Activated T-cell treated with anti-CD3 and anti-CD28 coated beads, Interleukin-2, amount 50 U/mL, for 24 hours (primary cell): ENCODE measurements around the gene PARVB.
A peak's percentile ranks its signal among the peaks of the same experiment; 100 is the strongest.

ENCODE experiments used
- DNase-seq: peaks from one replicate; pipeline ENCODE4 v3.0.0-alpha.2; 2020
- H3K27ac Mint-ChIP-seq: 2 replicates; pipeline ENCODE4 v1.8.0; 2020; ENCODE audit warnings: mild to moderate bottlenecking, mixed read lengths
- H3K27me3 Mint-ChIP-seq: 2 replicates; pipeline ENCODE4 v1.8.0; 2020; ENCODE audit warnings: mixed read lengths
- H3K36me3 Mint-ChIP-seq: 2 replicates; pipeline ENCODE4 v1.8.0; 2020; ENCODE audit warnings: low read depth, mixed read lengths
- H3K4me1 Mint-ChIP-seq: 2 replicates; pipeline ENCODE4 v1.8.0; 2020; ENCODE audit warnings: low read depth, mixed read lengths
- H3K4me3 Mint-ChIP-seq: 2 replicates; pipeline ENCODE4 v1.8.0; 2020; ENCODE audit warnings: mild to moderate bottlenecking, moderate library complexity, mixed read lengths
- H3K9me3 Mint-ChIP-seq: 2 replicates; pipeline ENCODE4 v1.8.0; 2020; ENCODE audit warnings: mixed read lengths

The PARVB gene, protein sequence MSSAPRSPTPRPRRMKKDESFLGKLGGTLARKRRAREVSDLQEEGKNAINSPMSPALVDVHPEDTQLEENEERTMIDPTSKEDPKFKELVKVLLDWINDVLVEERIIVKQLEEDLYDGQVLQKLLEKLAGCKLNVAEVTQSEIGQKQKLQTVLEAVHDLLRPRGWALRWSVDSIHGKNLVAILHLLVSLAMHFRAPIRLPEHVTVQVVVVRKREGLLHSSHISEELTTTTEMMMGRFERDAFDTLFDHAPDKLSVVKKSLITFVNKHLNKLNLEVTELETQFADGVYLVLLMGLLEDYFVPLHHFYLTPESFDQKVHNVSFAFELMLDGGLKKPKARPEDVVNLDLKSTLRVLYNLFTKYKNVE

DNA sequence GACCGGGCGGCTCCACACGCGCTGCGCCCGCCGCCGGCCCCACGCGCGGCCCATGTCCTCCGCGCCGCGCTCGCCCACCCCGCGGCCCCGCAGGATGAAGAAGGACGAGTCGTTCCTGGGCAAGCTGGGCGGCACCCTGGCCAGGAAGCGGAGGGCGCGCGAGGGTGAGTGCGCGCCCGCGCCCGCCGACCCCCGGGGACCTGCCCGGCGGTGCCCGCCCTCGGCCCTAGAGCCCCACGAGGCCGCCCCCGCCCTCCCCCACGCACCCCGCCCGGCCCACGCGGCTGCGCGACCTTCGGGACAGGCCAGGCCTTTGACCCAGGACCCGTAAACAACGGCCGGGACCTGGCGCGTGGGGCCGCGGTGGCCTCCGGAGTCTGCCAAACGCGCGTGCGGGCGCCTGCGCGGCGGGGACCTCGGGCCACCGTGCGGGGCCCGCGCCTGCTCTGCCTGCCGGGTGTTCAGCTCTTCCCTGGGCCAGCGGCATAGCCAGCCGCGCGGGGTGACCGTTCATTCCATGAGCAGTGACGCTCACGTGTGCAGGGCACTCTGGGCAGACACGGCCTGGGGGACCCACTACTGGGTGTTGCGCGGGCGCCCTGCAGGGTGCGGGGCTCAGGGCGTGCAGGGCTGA lies at the start of gene PARVB:
PARVB (plus strand) TSS at position 15 of the 634 bp plus-strand sequence; CDS start at position 53, 38 bp downstream.
- peaks cover 18% of the 10 kb centered on the region for H3K36me3 Mint-ChIP-seq
- H3K4me1 Mint-ChIP-seq, result peaks cover 50% of the 10 kb centered on the region
- DNase-seq, result peak; percentile 63
- peaks cover 24% of the 10 kb centered on the region for H3K27me3 Mint-ChIP-seq
- H3K4me3 Mint-ChIP-seq, result peak within 1 kb of the TSS; percentile 86
- peak within 1 kb of the TSS; percentile 91 for H3K27ac Mint-ChIP-seq
- no peaks in the 10 kb centered on the region for H3K9me3 Mint-ChIP-seq

DNA sequence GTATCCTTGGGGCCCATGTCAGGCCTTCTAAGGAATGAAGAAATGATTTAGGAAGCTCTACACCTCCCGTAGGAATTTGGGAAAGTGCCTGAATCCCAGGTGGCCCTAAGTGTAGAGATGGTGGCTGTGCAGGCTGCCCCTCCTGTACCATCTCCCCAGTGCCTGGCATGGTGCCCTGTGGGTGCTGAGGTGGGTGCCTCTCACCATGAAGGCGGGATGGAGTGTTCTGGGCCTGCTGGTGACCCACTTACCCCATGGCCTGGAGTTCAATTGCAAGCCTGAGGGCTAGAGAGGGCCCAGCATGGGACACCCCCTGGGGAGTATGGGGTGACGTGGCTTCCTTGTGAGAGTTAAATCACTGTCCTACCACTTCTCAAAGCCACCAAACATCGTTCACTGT lies 49.1 kb upstream of the PARVB start:
- Mint-ChIP-seq H3K9me3 (no peaks in the 10 kb centered on the region), H3K36me3 (peaks cover 94% of the 10 kb centered on the region), H3K27ac (no peak overlapping the region), H3K27me3 (no peaks in the 10 kb centered on the region), H3K4me1 (no peaks in the 10 kb centered on the region), H3K4me3 (no peak overlapping the region)
- DNase-seq, result no peak

DNA sequence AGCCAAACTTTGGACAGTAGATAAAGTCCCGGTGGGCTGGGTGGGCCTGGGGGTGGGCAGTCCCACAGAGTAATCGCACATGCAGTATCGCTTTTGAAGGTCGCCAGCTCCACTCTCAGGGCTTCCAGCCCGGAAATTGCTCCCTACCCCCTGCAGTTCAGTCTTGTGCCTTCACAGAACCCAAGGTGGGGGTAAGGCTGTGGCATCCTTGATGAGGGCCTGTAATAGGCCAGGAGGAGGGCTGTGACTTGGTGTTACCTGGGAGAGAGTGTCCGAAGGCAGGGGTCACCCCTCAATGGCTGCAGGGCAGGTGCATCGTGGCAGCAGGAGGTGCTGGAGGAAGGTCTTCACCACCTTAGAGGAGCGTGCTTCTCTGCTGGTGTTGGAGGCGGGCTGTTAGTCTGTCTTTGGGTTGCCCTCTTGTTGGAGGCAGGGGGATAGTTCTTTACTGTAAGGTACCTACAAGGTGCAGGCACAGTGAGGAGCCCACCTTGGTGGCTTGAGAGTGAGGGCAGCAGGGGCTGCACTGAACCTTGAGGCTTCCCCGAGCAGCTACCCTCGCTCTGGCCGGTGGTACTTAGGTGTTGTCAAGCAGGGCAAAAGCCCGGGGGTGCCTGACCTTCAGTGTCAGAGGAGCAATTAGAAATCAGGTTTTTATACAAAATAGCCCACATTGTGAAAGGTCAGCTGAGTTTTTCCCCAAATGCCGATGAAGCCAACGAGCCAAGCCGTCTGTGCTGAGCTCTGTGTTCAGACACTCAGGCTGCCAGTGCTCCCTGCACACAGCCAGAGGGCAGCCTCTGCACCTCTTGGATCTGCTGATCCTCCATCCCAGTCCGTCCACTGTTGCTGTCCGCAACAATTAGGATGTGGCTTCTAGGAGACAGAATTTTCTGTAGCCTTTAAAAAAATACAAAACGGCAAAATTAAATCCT lies 47.0 kb upstream of the PARVB start:
- H3K4me3 Mint-ChIP-seq, result no peak overlapping the region
- DNase-seq, result no peak
- H3K27me3 Mint-ChIP-seq, result no peaks in the 10 kb centered on the region
- no peaks in the 10 kb centered on the region for H3K9me3 Mint-ChIP-seq
- H3K27ac Mint-ChIP-seq, result no peak overlapping the region
- H3K36me3 Mint-ChIP-seq, result peaks cover 95% of the 10 kb centered on the region
- no peaks in the 10 kb centered on the region for H3K4me1 Mint-ChIP-seq

DNA sequence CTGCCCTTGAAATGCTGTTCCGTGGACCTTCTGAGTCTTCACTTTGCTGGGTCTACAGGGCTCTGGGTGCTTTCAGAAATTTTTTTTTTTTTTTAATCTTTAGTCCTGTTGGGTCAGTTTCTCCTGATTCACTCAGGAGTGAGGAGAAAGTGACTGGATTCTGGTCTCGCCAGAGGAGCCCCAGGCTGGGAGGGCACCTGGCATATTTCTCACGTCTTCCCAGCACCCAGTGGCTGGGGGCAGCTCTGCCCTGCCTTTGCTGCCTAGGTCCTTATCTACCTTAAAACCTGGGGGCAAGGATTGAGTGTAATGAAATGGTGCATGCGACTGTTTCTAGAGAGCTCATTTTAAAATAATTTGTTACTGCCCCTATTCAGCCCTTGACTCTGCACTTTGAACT lies 45.5 kb upstream of the PARVB start:
- no peak overlapping the region for H3K27ac Mint-ChIP-seq
- H3K36me3 Mint-ChIP-seq, result peaks cover 93% of the 10 kb centered on the region
- no peak for DNase-seq
- no peak overlapping the region for H3K4me3 Mint-ChIP-seq
- H3K9me3 Mint-ChIP-seq, result no peaks in the 10 kb centered on the region
- H3K27me3 Mint-ChIP-seq, result no peaks in the 10 kb centered on the region
- no peaks in the 10 kb centered on the region for H3K4me1 Mint-ChIP-seq

DNA sequence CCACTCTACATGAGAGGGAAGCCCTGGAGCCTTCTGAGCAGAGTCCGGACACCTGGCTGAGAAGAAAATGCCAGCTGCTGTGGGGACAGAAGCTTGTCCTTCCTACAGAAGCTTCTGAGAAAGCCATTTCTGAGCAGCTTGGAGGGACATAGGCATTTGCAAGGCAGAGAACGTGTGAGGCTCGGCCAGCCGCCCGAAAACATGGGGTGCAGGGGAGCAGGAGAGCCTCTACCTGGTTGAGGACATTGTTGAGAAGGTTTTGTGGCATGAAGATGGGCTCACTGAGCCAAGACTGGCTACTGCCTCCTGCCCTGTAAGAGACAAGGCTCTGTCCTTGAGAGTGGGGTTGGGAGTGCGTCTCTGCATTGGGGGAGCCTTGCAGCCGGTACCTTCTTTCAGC lies 43.5 kb upstream of the PARVB start:
- peaks cover 91% of the 10 kb centered on the region for H3K36me3 Mint-ChIP-seq

DNA sequence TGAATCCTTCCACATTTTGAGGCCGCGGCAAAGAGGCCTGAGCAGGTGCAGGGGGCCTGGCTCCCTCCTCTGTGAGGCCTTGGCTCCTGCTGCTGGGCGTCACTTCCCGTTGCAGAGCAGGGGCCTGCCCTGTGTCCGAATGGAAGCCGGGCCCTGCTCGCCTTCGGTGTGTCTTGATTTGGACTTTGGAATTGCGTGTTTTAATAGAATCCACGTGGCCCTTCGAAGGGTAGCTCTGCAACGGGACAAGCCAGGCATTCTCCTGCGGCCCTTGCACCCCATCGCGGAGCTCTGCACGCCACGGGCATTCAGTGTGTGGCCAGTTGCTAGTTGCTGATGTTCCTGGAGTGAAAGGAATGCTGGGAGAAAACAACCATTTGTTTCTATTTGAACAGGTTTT lies 43.1 kb upstream of the PARVB start:
- Mint-ChIP-seq H3K9me3 (no peaks in the 10 kb centered on the region), H3K4me3 (no peak overlapping the region), H3K27me3 (no peaks in the 10 kb centered on the region), H3K27ac (no peak overlapping the region), H3K4me1 (no peaks in the 10 kb centered on the region), H3K36me3 (peaks cover 89% of the 10 kb centered on the region)
- no peak for DNase-seq

More for the DNA sequence above, 43.5 kb upstream of the PARVB start:
- Mint-ChIP-seq H3K9me3 (no peaks in the 10 kb centered on the region), H3K4me1 (no peaks in the 10 kb centered on the region), H3K27ac (peak overlapping the region; percentile 47), H3K4me3 (no peak overlapping the region), H3K27me3 (no peaks in the 10 kb centered on the region)
- DNase-seq, result no peak

DNA sequence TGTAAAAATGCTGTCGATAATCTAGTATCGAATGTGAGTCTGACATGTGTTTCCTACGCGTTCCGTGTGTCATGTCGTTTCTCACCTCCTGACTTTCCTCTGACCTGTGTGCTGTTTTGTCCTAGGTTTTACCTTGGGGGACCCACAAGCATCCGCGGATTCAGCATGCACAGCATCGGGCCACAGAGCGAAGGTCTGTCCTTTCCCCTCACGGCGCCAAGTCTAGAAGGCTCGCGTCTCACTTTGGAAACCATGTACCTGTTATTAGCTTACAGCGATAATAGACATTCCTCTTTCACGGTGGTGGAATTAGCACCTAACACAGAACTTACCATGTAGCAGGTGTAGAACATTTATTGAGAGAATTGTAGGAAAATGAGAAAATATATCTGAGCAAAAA lies 40.3 kb upstream of the PARVB start:
- DNase-seq, result no peak
- no peak overlapping the region for H3K4me3 Mint-ChIP-seq
- H3K27ac Mint-ChIP-seq, result no peak overlapping the region

DNA sequence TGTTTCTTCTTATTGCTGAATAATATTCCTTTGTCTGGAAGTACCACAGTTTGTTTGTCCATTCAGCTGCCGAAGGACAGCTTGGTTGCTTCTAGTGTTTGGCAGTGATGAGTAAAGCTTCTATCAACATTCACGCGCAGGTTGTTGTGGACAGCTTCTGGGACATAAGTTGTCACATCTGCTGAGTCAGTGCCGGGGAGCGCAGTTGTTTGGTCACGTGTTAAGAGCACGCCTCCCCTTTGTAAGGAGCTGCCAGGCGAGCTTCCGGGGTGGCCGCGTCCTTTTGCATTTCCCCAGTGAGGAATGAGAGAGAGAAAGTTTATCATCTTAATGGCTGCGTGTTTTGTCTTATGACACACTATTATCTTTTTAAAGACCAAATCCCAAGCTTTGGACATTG lies 38.6 kb upstream of the PARVB start:
- H3K27ac Mint-ChIP-seq, result no peak overlapping the region
- DNase-seq, result no peak
- H3K9me3 Mint-ChIP-seq, result no peaks in the 10 kb centered on the region
- H3K4me3 Mint-ChIP-seq, result no peak overlapping the region
- H3K27me3 Mint-ChIP-seq, result no peaks in the 10 kb centered on the region
- no peaks in the 10 kb centered on the region for H3K4me1 Mint-ChIP-seq
- peaks cover 91% of the 10 kb centered on the region for H3K36me3 Mint-ChIP-seq

More for the DNA sequence above, 40.3 kb upstream of the PARVB start:
- H3K9me3 Mint-ChIP-seq, result no peaks in the 10 kb centered on the region
- peaks cover 90% of the 10 kb centered on the region for H3K36me3 Mint-ChIP-seq
- no peaks in the 10 kb centered on the region for H3K27me3 Mint-ChIP-seq
- no peaks in the 10 kb centered on the region for H3K4me1 Mint-ChIP-seq

DNA sequence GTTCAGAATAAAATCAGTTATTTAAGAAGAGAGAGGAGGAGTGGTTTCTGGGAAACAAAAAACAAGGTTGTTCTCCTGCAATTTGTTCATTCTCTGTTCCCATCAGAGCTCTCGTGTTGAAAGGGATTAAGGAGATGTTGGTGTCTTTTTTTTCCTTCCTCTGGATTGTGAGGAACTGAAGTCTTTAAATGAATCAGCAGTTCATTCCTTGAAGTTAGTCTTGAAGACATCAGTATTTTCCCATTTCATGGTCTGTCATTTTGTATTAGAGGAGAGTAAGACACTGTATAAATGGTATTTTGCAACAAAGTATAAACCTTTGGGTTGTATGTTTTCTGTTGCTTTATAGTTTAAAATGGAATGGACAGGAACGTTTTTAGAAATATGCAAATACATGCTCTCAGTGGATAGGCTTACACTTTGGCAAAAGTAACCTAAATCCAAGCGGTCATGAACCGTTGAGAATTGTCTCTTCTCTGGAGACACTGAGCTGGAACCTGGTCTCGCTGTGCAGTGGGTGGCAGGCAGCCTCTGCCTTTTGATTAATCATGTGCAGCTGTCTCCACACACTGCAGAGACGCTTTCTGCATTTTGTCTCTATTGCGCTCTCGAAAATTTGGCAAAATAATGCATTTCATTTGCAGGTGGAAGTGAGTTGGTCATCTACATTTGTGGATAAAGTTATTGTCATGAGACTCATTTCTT lies 35.8 kb upstream of the PARVB start:
- Mint-ChIP-seq H3K4me3 (no peak overlapping the region), H3K4me1 (peaks cover 3% of the 10 kb centered on the region), H3K9me3 (no peaks in the 10 kb centered on the region), H3K27me3 (no peaks in the 10 kb centered on the region), H3K27ac (peak overlapping the region; percentile 2), H3K36me3 (peaks cover 92% of the 10 kb centered on the region)
- no peak for DNase-seq

DNA sequence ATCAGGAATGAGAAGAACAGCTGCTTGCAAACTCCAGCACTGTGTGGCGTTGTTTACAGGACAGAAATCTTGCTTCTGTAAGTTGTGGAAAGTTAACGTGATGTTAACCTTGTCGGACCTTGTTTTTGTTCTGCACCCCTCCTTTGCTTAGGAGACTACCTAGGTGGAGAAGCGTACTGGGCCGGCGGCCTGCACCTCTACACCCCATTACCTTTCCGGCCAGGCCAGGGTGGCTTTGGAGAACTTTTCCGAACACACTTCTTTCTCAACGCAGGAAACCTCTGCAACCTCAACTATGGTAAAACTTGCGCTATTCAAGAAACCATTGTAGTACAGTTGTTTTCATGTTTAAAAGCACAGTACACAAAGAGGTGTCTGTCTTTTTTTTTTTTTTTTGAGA lies 35.1 kb upstream of the PARVB start:
- no peak for DNase-seq
- no peaks in the 10 kb centered on the region for H3K9me3 Mint-ChIP-seq
- H3K4me3 Mint-ChIP-seq, result no peak overlapping the region
- H3K4me1 Mint-ChIP-seq, result peaks cover 5% of the 10 kb centered on the region
- no peaks in the 10 kb centered on the region for H3K27me3 Mint-ChIP-seq
- H3K36me3 Mint-ChIP-seq, result peaks cover 93% of the 10 kb centered on the region
- no peak overlapping the region for H3K27ac Mint-ChIP-seq

DNA sequence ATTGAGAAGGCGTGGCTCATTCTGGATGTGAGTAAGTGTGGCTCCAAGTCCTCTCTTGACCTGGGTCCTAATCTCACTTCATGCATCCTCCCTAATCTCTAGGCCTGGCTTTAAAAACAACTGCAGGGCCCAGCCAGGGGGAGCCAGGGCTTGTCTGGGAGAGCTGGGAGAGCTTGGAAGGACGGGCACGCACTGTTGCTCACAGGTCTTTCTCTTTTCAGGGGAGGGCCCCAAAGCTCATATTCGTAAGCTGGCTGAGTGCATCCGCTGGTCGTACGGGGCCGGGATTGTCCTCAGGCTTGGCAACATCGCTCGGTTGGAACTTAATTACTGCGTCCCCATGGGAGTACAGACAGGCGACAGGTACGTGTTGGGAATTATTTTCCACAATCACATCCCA lies 34.1 kb upstream of the PARVB start:
- Mint-ChIP-seq H3K4me1 (peaks cover 12% of the 10 kb centered on the region), H3K27me3 (no peaks in the 10 kb centered on the region), H3K9me3 (no peaks in the 10 kb centered on the region), H3K4me3 (no peak overlapping the region), H3K36me3 (peaks cover 95% of the 10 kb centered on the region), H3K27ac (no peak overlapping the region)
- no peak for DNase-seq

DNA sequence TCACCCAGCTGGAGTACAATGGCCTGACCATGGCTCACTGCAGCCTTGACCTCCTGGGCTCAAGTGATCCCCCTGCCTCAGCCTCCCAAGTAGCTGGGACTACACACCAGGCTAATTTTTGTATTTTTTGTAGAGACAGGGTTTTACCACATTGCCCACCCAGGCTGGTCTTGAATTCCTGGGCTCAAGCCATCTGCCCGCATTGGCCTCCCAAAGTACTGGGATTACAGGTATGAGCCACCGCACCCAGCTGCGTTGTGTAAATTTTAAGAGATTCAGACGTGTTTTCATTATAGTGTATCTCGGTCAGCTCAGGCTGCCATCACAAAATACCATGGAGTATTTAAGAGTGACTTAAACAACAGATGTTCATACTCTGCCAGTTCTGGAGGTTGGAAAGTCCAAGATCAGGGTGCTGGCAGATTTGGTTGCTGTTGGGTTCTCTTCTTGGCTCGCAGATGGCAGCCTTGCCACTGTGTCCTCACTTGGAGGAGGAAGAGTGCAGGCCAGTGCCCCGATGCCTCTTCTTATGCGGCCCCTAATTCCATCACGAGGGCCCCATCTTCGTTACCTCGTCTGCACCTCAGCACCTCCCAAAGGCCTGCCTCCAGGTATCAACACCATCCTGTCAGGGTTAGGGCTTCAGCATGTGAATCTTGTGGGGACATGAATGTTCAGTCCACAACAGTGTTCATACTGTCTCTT lies 32.6 kb upstream of the PARVB start:
- Mint-ChIP-seq H3K27ac (no peak overlapping the region), H3K4me3 (no peak overlapping the region), H3K9me3 (no peaks in the 10 kb centered on the region), H3K36me3 (peaks cover 96% of the 10 kb centered on the region), H3K4me1 (peaks cover 26% of the 10 kb centered on the region), H3K27me3 (no peaks in the 10 kb centered on the region)
- no peak for DNase-seq

DNA sequence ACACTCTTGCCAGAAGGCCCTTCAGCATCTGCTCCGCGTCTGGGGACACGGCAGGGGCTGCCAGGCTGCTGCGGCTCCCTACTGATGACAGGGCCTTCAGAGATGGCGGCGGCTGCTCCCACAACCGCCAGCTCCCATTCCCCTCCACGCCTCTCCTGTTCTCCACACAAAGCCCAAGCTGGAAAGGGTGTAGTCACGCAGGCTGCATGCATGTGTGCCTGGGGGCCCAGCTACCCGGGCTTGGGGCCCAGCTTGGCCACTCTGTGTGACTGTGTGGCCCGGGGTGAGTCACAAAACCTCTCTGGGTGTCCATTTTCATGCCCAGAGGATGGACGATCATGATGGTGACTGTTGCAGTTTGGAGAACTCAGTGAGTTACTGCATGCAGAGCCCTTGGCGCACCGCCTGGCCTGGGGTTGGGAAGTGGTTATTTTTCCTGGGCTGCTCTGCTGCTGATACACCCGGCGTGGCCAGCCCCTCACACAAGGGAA lies 31.7 kb upstream of the PARVB start:
- peaks cover 96% of the 10 kb centered on the region for H3K36me3 Mint-ChIP-seq
- DNase-seq, result no peak

More for the DNA sequence above, 31.7 kb upstream of the PARVB start:
- Mint-ChIP-seq H3K27me3 (no peaks in the 10 kb centered on the region), H3K27ac (no peak overlapping the region), H3K4me1 (peaks cover 35% of the 10 kb centered on the region), H3K4me3 (no peak overlapping the region), H3K9me3 (no peaks in the 10 kb centered on the region)
